Activated CD4-positive, alpha-beta T cell treated with anti-CD3 and anti-CD28 coated beads, Interleukin-2, amount 50 U/mL, for 48 hours (primary cell): ENCODE results near the gene HMGN4.
"Not testable (repeated sequence)": the region's sequence is repeated elsewhere in the genome, so short reads cannot be mapped to it uniquely, and the experiment has no call there.

ENCODE experiments used
- DNase-seq, 2 experiments: peaks; one replicate each; pipeline ENCODE4 v3.0.0-alpha.2; 2020

Gene HMGN4

DNA sequence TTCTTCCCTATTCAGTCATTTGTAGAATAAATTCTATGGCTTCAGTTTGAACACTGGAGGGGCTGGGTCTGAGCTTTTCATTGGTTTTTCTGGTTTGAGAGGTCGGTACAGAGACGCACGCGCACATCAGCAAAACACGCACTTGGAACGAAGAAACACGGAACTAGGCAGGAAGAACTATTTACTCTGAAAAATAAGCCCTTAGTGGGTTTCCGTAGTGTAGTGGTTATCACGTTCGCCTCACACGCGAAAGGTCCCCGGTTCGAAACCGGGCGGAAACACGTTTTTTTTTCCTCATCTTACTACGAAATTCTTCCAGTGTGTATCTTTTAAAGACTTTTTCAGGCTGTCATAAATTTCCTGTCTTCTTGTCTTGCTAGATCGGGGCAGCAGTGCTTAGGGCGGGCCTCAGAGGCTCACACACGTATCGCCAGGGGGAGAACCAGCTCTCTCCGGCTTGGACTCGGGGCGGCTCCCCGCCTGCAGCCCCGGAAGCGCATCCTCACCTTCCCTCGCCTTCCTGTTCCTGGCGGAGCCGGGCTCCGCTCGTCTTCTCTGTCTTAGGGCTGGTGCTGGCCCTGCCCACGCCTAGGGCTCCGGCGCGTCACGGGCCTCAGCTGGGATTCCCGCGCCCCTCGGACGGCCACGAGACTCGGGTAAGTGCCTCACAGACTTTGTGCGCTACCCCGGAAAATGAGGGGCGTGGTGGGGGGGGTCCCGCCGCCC lies at the start of gene HMGN4:
Gene HMGN4 (plus strand): TSS at position 521 of the 726 bp plus-strand sequence. CDS start 6,841 bp downstream, outside the sequence.
- DNase-seq = peak; percentile 80 to 84

DNA sequence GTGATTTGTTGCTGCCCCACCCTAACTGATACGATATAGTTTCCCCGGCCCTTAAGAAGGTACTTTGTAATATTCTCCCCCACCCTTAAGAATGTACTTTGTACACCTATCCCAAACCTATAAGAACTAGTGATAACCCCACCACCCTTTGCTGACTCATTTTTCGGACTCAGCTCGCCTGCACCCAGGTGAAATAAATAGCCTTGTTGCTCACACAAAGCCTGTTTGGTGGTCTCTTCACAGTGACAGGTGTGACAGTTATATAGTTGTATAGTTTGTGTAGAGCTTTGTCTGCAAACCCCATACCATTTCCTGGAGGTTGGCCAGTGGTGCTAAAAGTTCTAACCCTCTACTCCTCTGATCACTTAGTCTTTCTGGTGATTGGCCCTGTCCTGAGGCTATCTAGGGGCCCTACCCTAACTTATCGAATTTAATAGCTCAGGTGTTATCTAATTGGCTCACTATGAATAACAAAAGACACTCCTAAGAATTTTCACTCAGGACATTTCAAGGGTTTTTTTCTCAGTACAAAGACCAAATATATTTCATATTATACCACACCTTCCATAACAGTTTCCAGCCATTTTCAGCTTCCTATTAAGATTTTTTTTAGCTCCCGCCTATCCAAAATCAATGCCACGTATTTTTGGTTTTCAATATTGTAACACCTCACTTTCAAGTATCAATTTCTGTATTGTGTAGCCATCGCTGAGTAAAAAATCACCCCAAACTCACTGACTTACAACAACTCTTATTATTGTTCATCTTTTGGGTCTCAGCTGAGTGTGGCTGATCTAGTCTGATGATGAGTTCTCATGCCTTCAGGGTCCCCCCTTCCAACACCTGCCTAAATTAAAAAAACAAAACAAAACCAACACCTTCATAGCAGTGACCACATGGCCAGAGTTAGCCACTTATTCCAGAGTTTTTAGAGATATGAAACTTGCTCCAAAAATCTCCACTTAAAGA lies 47.9 kb upstream of the HMGN4 start:
- DNase-seq = no peak

DNA sequence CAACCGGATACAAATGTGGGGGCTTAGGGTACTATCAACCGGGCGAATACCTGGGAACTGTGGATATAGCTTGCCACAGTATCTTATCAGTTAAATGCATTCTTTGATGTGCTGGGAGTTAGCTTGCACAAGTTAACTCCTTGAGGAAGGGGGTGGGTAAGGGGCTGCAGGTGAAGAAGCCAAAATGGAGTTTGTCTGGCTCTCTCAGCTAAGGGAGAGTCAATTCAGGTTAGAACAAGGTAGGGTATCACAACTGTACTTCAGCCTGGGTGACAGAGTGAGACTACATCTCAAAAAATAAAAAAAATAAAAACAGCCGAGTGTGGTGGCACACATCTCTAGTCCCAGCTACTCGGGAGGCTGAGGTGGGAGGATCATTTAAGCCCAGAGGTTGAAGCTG lies 46.6 kb upstream of the HMGN4 start:
- no peak for DNase-seq

DNA sequence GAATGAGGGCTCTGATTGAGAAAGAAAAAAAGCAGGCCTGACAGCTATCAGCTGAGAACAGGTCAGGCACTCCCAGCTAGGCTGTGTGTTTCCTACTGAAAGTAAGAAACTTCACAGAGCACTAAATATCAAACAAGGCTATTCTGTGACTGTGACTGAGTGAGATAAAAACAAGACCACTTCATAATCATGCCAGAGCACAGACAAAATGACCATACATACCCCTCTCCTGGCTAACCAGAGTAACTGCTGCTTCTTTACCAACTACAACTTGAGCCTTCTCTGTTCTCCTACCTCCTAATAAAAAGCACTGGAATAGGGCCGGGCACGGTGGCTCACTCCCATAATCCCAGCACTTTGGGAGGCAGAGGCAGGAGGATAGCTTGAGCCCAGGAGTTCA lies 44.9 kb upstream of the HMGN4 start:
- no peak for DNase-seq

DNA sequence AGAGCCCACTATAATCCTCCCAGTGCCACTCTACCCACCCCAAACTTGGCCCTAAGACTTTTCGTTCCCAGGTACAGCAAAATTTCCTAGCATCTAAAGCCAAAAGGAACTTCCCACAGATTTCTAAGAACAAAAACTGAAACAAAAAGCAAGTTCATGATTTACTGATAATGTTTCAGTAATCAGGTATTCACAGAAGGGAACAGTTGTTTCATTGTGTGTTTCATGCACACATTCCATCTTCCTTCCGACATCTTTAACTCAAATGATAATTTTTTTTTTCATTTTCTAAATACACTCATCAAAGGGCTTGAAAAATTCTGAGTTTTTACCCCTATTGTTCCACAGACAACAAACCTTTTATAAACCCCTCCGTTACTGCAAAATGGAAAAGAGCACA lies 44.0 kb upstream of the HMGN4 start:
- DNase-seq = no peak

DNA sequence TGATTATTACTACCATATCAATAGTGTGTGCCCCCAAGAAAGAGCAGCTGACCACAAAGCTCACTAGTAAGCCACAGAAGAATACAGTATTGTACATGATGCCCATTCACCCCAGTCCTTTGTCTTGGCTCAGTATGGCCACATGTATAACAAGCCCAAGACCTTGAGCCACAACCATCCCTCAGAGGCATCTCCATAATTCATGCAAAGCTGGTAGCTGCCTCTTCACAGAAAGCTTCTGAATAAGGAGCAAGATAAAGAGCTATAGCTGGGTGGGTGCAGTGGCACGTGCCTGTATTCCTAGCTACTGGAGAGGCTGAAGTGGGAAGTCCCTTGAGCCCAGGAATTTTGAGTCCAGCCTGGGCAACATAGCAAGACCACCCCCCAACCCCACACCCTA lies 42.9 kb upstream of the HMGN4 start:
- DNase-seq = no peak

DNA sequence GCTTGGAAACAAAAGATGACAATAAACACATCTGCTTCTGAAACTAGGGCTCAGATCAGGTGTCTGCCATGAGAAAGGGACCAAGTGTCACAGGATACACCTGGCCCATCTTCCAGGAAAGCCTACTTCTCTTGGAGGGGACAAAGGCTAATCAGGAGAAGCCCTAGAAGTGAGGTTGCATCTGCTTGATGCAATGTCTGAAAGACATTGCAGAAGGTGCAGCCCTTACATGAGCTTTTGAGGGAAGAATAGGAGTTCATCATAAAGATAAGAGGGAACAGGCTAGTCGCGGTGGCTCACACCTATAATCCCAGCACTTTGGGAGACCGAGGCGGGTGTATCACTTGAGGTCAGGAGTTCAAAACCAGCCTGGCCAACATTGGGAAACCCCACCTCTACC lies 40.6 kb upstream of the HMGN4 start:
- no peak for DNase-seq

DNA sequence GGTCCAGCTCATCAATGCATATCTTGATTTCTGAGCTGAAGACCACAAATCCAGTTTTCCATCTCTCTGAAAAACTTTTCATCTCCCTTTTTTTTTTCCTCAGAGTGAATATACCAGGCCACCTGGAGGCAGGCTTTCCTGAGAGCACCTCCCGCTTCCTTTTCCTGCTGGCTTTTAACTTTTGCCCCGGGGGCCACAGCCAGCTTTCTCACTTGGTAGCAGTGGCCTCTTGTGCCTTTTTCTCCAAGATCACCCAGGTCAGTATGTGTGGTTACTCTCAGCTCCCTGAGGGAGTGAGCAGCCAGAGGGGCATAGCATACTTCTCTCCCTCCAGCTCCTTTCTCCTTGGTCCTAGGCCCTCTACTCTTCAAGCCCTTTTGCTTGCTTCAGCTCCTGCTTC lies 38.1 kb upstream of the HMGN4 start, which contains the start of gene BTN1A1:
Gene BTN1A1 (plus strand): TSS at position 202 of the 400 bp plus-strand sequence. CDS start 984 bp downstream, outside the sequence.
- DNase-seq = no peak

DNA sequence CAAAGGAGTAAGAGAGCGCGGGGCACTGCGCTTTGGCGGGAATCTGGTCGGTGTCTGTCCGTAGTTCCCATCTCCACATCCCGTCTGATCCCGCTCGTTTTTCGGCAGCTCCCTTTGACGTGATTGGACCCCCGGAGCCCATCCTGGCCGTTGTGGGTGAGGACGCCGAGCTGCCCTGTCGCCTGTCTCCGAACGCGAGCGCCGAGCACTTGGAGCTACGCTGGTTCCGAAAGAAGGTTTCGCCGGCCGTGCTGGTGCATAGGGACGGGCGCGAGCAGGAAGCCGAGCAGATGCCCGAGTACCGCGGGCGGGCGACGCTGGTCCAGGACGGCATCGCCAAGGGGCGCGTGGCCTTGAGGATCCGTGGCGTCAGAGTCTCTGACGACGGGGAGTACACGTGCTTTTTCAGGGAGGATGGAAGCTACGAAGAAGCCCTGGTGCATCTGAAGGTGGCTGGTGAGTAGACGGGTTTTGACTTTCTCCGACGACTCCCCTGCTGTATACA lies 36.6 kb upstream of the HMGN4 start:
- DNase-seq = peak; percentile 33 to 44

DNA sequence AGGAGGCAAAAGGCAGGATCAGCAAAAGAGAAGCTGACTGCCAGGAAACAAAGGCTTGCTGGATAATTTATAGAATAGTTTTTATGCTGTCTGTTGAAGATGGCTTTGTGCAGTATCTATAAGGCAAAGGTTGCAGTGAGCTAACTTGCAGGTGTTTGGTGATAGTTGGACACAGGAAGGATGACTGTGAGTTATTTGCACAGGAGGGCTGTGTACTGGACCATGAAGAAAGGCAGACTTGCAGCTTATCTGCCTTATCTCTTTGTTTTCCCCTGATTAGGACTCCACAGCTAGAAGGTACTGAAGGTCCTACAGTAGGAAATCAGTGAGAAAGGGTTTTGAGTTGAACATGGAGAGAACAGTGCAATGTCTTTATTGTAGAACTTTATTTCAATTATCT lies 36.0 kb upstream of the HMGN4 start:
- no peak for DNase-seq

DNA sequence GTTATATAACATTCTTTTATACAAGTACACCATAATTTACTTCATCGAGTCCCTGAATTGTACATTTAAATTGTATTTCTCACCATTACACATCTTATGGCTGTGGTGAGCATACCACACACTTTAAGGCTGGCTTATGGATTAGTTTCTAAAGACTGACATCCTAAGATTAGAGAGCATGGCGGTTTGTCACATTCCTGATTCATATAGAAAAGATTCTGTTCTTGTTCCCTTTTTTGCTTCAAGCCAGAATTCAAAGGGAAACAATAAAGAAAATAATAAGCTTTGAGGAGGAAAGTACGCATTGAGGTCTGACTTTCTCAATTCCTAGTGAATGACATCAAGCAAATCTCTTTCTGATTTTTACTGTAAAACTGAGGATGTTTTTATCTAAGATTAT lies 35.5 kb upstream of the HMGN4 start:
- no peak for DNase-seq

DNA sequence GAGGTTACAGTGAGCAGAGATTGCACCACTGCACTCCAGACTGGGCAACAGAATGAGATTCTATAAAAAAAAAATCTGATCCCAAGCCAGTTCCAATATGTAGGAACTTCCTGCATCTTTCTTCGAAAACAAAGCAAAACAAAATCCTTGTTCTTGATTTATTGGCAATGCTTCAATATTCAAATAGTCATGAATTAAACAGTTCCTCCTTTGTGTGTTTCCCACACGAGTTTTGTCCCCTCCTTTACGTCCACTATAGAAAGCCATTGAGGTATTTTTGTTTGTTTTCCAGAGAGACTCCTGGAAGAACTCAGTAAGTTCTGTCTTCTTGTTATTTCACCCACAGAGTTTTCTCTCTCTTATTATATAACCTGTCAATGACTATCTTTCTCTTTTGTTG lies 30.5 kb upstream of the HMGN4 start:
- DNase-seq = no peak

DNA sequence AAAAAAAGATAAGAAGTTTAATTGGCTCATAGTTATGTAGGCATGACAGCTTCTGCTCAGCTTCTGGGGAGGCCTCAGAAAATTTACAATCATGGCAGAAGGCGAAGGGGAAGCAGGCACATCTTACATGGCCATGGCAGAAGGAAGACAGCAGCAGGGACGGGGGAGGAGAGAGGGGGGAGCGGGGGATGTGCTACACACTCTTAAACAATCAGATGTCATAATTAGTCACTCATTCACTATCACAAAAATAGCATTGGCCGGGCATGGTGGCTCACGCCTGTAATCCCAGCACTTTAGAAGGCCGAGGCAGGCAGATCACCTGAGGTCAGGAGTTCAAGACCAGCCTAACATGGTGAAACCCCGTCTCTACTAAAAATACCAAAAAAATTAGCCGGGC lies 27.1 kb upstream of the HMGN4 start:
- DNase-seq = not testable (repeated sequence)

DNA sequence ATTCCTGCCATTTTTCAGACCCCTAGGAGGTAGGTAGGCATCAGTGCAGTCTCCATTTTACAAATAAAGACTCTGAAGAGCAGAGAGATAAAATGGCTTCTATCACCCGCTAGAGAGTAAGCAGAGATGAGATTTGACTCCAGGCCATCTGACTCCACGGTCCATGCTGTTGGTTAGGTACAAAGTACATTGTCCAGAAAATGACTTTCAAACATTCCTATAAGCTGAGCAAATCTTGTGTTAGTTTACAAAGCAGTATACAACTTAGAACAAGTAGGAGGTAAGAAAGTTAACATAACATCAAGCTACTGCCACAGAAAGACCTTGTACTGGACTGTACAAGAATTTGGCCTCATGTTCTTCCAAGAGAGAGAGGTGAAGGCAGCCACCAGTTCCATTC lies 23.2 kb upstream of the HMGN4 start:
- no peak for DNase-seq

DNA sequence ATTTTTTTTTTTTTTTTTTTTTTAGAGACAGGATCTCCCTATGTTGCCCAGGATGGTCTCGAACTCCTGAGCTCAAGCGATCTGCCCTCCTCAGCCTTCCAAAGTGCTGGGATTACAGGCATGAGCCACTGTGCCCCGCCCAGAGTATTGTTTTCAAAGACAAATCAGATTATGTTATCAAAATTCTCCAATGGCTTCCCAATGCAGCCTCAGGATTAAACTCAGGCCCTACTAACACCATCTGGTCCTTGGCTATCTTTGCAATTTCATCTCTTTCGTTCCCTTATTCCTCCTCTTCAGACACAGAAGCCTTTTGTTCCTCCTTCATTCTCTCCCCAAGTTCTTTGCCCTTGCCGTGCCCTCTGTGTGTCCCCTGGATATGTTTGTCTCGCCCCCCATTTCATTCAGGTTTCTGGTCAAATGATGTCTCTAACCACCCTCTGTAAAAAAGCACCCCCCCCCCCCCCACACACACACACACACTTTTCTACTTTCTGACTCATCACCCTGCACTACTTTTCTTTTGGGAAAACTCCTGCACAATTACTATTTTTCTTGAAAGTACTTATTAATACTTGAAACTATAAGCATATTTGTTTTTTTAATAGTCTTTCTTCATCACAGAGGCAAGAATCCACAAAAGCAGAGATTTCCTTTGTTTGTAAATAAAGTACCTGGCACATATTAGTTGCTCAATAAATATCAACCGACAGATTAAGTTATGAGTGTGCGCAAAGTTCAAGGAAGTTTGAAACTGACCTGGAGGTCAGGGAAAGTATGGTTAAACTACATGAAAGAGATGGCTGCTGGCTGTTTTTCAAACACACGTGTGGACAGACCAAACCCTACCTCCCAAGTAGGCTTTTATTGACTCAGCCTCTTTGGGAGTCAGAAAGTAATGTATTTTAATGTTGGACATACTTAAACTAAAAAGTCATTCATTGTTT lies 21.4 kb upstream of the HMGN4 start:
- no peak for DNase-seq

DNA sequence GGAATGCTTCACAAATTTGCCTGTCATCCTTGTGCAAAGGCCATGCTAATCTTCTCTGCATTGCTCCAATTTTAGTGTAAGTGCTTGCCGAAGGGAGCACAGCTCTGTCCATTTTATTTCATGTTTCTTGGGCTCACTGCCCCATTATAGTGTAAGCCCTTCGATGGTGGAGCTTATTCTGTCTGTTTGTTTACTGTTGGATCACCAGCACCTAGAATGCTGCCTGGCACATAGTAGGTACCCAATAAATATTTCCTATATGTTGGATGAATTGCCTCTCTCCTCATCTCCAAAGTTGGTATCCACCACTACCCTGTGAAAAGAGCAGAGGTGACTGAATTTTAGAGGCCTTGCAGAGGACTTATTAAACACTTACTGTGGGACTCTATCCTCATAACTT lies 18.8 kb upstream of the HMGN4 start:
- DNase-seq = no peak

DNA sequence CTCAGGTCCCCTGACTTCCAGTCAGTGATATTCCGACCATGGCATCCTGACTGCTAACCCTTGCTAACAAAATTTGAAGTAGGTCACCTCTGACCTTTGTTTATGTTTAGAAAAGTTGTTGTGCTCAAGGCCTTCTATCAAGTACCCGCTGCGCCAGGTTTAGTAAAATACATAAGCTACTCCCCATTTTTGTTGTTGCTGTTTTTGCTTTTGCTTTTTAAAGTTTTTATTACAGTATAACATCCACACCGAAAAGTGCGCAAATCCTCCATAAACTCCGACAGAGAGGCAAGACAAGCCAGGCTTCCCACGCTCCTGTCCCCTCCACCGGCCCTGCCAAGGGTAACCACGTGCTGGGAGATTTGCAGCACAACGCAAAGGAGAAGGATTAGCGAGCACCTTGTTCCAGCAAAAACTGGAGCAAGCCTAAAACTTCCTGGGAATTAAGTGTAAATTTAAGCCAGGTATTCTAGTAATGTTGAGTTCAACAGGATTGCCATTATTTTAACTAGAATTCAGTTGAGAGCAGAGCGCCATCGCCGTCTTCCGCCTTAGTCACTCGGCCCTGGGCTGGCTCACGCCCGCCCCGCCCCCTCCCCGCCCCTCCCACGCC lies 17.8 kb upstream of the HMGN4 start:
- peak in 1 of 2 experiments; percentile 44 for DNase-seq

DNA sequence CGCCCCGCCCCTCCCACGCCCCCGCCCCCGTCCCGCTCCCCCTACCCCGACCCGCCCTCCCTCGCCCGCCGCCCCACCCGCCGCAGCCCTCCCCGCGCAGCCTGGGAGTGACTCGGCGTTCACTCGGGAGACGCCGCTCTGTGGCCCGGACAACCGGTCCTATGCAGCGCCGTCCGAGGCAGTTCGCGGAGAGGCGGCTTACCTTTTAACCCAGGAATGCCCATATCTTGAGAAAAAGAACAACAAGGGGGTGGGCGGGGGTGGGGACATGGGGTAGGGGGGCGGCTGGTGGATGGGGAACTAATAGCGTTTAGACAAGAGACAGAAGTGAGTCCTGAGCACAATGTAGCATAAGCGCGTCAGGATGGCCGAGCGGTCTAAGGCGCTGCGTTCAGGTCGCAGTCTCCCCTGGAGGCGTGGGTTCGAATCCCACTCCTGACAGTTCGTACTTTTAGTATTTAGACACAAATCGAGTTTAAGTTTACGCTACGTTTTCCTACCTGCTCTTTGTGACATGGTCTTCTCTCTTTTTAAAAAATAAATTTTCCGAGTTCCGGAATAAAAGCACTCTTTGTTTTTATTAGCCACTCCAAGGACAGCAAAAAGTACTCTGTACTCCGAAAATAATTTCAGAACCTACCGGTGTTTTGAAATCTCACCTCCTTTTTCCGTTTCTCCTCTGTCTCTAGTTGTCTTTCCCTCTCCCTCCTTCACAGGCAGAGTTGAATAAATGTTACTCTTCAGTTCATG lies 17.1 kb upstream of the HMGN4 start:
- peak; percentile 80 to 83 for DNase-seq

DNA sequence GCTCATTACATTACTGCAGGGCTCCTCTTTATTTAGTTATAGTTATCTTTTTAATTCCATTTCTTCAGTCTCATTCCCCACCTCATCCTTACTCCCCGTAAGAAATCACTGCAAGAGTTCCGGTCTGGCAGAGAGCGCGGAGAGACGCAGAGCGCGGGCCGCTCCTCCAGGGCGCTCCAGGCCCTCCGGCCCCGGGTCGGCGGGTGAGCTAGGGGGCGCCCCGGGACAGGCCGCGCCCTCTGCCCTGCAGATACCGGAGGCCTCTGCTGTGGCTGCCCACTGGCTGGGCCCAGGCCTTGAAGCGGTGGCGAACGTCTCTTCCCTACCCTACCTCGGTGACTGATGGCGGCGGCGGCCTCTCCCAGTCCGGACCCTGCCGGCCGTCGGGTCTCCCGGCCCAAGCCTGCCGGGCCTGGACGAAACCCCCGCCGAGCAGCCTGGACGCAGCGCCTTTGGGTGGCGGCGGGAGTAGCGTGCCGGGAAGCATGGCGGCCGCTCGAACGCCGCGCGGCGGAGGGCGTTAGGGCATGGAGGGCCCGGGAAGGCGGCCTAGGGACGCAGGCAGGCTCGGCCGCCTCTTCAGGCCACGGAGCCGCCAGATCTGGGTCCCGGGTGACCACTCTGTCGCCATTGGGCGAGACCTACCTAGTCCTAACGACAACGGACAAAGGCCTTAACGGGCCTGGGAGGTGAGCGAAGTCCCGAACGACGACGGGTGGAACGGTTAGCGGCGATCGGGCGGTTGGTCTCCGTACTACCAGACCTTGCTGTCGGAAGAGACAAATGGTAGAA lies 16.4 kb upstream of the HMGN4 start:
- DNase-seq = peak; percentile 70 to 77

DNA sequence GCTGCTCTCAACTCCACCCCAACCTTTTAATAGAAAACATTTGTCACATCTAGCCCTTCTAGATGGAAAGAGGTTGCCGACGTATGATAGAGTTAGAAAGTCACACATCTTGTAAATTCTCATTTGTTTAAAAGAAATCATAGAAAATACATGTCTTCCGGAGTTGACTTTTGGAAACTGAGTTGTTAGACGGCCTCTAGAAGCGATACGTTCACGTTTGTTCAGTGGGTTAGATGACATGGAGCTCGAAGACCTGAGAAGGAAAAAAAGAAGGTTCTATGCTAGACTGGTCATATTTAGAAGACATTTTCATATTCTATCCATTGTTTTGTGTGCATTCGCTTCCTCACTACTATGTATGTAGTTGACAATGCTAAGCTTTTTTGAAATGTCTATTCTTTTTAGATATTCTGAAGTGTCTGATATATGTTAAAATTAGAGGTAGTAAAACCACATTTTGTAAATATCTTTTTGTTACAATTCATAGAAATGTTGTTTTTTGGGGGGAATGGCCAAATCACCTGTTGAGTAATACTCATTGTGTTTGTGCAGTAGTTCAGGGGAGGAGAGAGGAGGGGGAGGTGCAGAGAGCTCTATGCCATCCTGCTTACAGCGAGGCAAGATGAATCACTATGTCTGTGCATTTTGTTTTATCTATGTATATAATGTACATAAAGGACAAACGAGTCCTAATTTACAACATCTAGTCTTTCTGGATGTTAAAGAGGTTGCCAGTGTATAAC lies 15.5 kb upstream of the HMGN4 start:
- DNase-seq = not testable (repeated sequence)
